ENCODE data around the gene NCOA1.

The NCOA1 gene

DNA sequence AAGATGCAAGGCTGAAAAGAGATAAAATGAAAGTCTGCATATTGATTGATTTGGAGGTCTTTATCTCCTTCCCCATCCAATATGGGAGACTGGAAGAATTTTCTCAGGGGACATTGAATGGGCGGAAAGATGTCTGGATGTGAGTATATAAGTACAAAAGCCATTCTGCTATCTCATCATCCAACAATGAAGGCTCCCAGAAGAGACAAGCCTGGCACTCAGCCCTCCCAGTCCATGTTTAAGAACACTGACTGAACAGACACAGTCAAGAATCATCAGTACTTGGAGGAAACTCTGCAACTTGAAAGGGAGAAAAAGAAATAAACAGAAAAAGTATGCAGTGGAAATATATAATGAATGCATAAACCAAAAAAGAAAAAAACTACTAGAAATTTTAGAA lies 221.2 kb downstream of the NCOA1 start:
- no peak for DNase-seq

DNA sequence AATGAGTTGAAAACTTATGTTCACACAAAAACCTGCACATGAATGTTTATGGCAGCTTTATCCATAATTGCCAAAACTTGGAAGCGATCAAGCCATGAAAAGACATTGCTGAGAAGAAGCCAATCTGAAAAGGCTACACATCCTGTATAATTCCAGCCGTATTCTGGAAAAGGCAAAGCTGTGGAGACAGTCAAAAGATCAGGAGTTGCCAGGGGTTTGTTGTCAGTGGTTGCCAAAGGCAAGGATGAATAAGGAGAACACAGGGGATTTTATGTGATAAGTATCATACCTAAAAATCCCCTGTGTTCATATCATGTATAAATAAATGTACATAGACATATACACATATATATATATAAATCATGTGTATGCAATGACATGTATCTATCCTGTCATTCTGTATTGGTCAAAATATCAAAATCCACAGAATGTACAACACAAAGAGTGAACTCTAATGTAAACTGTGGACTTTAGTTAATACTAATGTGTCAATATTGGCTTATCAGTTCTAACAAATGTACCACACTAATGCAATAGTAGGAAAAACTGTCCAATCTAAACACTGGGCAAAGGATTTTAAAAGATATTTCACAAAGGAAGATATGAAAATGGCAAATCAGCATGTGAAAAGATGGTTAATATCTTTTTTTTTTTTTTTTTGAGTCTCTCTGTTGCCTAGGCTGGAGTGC lies 226.4 kb downstream of the NCOA1 start:
- DNase-seq = no peak

- no peak for DNase-seq
Measured at GRCh38 chr2:24720310-24720709, 229.3 kb downstream of the NCOA1 start.

DNA sequence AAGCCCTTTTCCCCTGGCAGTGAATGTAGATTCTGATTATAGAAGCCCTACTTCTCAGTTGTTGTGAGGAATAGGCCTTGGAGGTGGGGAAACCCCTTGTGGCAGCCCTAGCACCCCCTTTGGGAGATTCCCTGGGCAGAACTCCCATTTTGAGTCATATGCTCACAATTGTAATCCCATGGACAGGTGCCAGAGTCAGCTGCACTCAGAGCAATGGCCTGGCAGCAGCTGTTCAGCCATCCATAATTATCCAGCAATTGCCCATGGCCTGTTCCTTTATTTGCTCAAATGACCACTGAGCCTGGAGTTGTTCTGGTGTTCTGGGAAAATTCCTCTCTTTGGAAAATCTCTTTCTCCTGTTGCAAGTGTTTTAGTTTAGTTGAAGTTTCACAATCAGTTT lies 230.4 kb downstream of the NCOA1 start:
- DNase-seq = no peak

- no peak for DNase-seq
Measured at GRCh38 chr2:24722141-24722790, 231.2 kb downstream of the NCOA1 start.

- DNase-seq = no peak
Measured at GRCh38 chr2:24723191-24723590, 232.1 kb downstream of the NCOA1 start.

GRCh38 chr2:24723665-24724064 lies 232.6 kb downstream of the NCOA1 start:
- DNase-seq = no peak

DNA sequence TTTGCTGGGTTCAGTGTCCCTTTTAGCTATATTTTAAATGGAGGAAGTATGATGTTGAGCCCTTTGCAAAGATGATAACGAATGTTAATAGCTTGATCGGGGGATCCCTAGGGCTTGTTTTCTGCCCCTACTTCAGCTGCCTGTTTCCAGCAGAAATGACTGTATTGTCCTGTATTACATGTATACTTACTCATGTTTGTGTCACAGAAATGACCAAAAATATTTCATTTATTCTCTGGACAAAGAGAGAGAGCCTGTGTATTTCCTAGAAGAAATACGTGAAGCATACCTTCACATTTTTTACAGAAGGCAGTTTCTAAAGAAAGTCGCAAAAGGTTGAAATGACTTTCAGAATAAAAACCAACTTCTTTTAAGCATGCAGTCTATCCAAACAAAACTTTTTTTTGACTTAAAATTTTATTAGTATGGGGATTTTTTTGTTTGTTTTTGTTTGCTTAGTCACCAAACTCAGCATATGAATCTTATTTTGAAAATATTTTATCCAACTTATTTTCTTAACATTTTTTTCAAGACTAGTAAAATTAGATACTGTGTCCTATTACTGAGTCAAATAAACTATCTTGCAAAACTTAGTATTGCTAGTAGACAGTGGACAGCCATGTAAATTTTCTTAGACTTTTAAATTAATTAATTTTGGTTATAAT lies 233.2 kb downstream of the NCOA1 start:
- no peak for DNase-seq

GRCh38 chr2:24725956-24726355 lies 234.9 kb downstream of the NCOA1 start:
- no peak for DNase-seq

DNA sequence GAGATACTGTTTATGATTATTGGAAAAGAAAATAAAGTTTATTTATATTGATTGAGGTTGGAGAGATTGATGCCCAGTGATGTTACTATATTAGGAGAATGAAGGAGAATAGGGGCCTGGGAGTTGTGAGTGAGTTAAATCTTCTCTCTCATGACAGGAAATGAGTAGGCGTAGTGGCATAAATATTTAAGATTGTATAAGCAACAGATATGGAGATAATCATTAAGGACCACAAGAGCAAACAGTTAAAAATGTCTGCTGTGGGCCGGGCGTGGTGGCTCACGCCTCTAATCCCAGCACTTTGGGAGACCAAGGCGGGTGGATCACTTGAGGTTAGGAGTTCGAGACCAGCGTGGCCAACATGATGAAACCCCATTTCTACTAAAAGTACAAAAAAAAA lies 239.4 kb downstream of the NCOA1 start:
- no peak for DNase-seq

DNA sequence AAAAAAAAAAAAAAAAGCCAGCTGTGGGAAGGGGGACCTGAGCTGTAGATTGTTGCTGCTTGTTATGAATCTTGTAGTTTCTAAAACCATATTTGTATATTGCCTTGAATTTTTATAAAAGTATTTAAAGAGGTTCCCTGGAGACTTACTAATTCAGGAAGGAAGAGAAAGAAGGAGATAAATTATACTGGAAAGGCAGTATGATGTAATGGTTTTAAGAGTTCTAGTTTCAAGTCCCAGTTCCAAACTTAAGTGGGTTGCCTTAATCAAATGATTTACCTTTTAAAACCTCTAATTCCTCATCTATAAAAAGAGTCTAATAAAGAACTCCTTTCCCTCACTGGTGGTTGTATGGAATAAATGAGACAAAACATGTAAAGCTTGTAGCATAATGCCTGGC lies 240.0 kb downstream of the NCOA1 start:
- DNase-seq = no peak

GRCh38 chr2:24731923-24732322 lies 240.9 kb downstream of the NCOA1 start:
- no peak for DNase-seq

- no peak for DNase-seq
Measured at GRCh38 chr2:24734741-24735140, 243.7 kb downstream of the NCOA1 start.

DNA sequence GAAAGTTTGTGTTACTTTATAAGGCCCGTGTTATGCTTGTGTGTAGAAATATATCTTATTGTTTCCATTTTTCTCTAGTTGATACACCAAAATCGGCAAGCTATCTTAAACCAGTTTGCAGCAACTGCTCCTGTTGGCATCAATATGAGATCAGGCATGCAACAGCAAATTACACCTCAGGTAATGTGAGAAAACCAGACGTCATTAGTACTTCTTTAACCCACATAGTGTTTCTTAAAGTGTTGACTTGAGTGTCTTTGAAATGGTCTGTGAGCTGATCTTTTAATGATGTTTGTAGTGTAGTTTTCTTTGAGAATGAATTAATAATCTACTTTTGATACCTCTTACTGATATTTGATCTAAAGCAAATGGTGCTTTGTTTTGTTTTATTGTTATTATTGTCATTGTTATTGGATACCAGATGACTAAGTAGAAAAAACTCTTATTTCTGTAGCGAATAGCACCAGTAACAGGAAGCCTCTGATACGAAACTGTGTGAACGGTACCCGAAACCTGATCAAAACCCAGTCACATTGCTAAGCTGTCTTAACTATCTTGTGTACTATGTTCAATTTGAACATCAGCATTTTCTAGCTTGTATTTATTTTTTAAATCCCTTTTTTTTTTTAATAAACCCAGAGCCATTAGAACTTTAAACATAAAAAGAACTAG lies 248.4 kb downstream of the NCOA1 start:
- DNase-seq = no peak

GRCh38 chr2:24740142-24740541 lies 249.1 kb downstream of the NCOA1 start:
- no peak for DNase-seq

DNA sequence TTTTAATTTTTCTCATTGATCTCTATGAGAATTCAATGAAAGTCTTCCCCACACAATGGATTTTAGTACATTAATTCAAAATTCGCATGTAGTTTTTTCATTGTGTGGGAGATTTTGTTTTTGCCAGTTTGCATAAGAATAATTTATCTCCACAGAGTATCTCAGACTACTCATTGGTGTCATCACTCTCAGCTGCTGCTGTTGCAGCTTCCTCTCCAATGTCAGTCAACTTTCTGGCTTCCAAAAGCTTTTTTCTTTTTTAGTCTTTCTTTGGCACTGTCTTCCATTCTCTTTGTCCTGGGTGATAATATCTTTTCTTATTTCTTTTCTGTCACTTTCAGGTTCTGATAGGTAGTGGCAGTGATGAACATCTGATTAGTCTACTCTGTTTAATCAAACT lies 251.7 kb downstream of the NCOA1 start:
- no peak for DNase-seq

- DNase-seq = no peak
Measured at GRCh38 chr2:24743924-24744323, 252.9 kb downstream of the NCOA1 start.

- no peak for DNase-seq
Measured at GRCh38 chr2:24744356-24744755, 253.3 kb downstream of the NCOA1 start.

- DNase-seq = no peak
Measured at GRCh38 chr2:24745825-24746224, 254.8 kb downstream of the NCOA1 start.

- no peak for DNase-seq
Measured at GRCh38 chr2:24747299-24747698, 256.2 kb downstream of the NCOA1 start.

DNA sequence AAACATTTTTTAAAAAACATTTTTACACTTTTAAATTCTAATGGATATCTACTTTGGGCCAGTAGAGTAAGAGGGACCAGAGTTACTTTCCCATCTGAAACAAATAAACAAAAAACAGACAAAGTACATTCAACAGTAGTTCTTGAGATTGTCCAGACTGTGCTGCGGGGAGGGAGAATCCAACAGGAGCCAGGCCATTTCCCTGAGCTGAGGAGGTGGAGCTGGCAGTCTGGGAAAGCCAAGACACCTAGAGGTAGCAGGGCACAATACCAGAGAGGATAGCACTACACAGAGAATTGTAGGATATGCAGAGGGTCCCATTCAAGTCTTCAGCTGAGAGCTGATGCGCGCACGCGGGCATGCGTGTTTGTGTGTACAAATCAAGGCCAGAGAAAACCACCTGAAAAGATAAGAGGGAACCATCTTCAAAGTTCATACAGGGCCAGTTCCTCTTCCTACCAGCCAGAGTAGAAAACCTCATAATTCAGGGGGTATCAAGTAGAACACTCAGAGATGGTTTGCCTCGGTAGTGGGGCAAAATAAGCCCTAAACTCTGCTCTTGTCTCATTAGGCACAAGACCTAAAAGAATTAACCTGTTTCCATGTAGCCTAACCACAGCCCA lies 258.1 kb downstream of the NCOA1 start:
- no peak for DNase-seq

DNA sequence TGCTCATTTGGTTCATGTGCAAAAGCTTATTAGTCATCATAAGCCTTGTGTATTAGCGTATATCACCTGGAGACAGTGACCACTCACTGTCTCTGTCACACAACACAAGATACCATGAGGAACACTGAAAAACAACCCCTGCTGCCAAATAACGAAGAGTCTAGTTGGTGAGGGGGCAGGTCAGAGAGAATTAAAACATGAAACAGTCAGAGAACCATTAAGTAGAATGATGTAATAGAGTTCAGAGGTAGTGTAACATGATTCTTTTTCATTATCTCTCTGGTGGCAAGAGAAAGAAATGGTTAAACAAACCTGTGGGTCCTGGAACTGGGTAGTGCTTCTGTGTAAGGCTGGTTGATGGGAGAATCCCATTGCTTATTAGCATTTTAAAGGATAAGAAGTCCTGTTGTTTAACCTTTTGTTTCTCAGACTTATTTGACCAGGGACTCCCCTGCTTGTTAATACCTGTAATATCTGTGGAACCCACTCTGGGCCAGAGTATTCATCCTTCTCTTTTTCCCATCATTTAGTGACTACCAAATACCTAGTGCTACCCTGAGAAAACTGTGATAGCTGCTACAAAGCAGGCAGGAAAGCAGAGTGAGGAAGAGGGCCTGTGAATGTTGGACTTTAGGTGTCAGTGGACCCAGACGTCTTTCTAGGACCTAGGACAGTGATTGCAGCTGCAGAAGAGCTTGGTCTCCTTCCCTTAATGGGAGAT lies 264.1 kb downstream of the NCOA1 start:
- no peak for DNase-seq

GRCh38 chr2:24756789-24757188 lies 265.7 kb downstream of the NCOA1 start:
- DNase-seq = no peak

All from NCI-H1436 (cell line).